Thyroid gland (tissue), 4 donors: ENCODE measurements around the gene GBE1. TPM values are rescaled to one million over a fixed set of nuclear protein-coding genes. Genes with fewer than 3 reads are reported as not detected.

Source experiments
- DNase-seq, 2 donors: peaks; one replicate each; pipeline ENCODE4 v3.0.0-alpha.2; 2019
- H3K27ac ChIP-seq, 3 donors: fragments of 200-600 bp; sonication (generic); 1 replicate in 2 of 3; 2 replicates in 1 of 3; pipeline ENCODE4 v1.5.1; 2016 to 2019; ENCODE audit warnings: mild to moderate bottlenecking in 1 of 3, moderate library complexity in 1 of 3
- H3K27me3 ChIP-seq: fragments of 200-600 bp; sonication (generic); one replicate; pipeline ENCODE4 v1.5.1; 2019
- H3K36me3 ChIP-seq, 2 donors: fragments of 200-600 bp; sonication (generic); one replicate each; pipeline ENCODE4 v1.5.1; 2016 to 2019
- H3K4me1 ChIP-seq, 2 donors: fragments of 200-600 bp; sonication (generic); one replicate each; pipeline ENCODE4 v1.5.1; 2017 to 2019
- H3K4me3 ChIP-seq, 3 donors: fragments of 200-600 bp; sonication (generic); replicated peaks in 1 of 3; 1 replicate in 2 of 3; 2 replicates in 1 of 3; pipeline ENCODE4 v1.5.1; 2016; ENCODE audit warnings: mild to moderate bottlenecking in 1 of 3
- H3K9me3 ChIP-seq: fragments of 200-600 bp; sonication (generic); one replicate; pipeline ENCODE4 v1.5.1; 2017
- CTCF ChIP-seq, 6 experiments: fragments of 200-600 bp in 3 of 6; fragments of 450-650 bp in 3 of 6; sonication (generic) in 3 of 6; IDR thresholded peaks; one replicate each; pipeline ENCODE4 v1.5.1; 2016 to 2019; ENCODE audit warnings: antibody characterized with exemption in 6 of 6, mild to moderate bottlenecking in 2 of 6, inconsistent platforms in 1 of 6, moderate library complexity in 1 of 6
- POLR2A ChIP-seq, 2 donors: fragments of 450-650 bp; IDR thresholded peaks; one replicate each; pipeline ENCODE4 v1.6.1; 2017; ENCODE audit warnings: antibody characterized with exemption in 2 of 2, mild to moderate bottlenecking in 2 of 2, moderate library complexity in 1 of 2
- WGBS, 2 donors: methylation state at CpG; one replicate each; pipeline ENCODE4 v1.1.5; 2017; 5-methylcytosine and 5-hydroxymethylcytosine counted together
- intact Hi-C: fragments of 100-400 bp; cut with DNase I; formaldehyde crosslinking; loops from one replicate; pipeline ENCODE4 v1.15.1; 2023
- total RNA-seq, 4 donors: library from RNA; depleted of rRNA; stranded (reverse); fragments of >200 nt; gene quantifications; one replicate each; pipeline ENCODE4 v1.2.3, GENCODE V29; 2016

The GBE1 gene
- total RNA-seq, 4 donors from 2014 or later, result 33.4 to 58.4 (median 40.8) TPM

- WGBS, 2 donors, result 65 to 82% methylated on average over 5 of the region's 5 CpGs
- H3K4me3 ChIP-seq, result no peak overlapping the region
- DNase-seq, result peak; percentile 18 to 24
- H3K27ac ChIP-seq, result peak overlapping the region; percentile 56 to 82 (median 82)
- H3K9me3 ChIP-seq, result no peaks in the 10 kb centered on the region
- H3K4me1 ChIP-seq, result peaks cover 19 to 37% of the 10 kb centered on the region in 2 donors
- H3K36me3 ChIP-seq, result no peaks in the 10 kb centered on the region
- TF ChIP-seq CTCF (IDR thresholded peaks at IDR 0.05), result no peak
- no peak for TF ChIP-seq POLR2A (IDR thresholded peaks at IDR 0.05)
- H3K27me3 ChIP-seq, result no peaks in the 10 kb centered on the region
- intact Hi-C loops, result no loop called here
Measured at GRCh38 chr3:81743096-81744025, 18.1 kb downstream of the GBE1 start.

GRCh38 chr3:81742581-81742980 is 18.9 kb downstream of the GBE1 start:
- WGBS, 2 donors, result 88% methylated on average over 6 of the region's 6 CpGs
- peaks cover 19 to 37% of the 10 kb centered on the region in 2 donors for H3K4me1 ChIP-seq

GRCh38 chr3:81741216-81741615 is 20.2 kb downstream of the GBE1 start:
- Histone ChIP-seq H3K27ac (no peak overlapping the region), H3K9me3 (no peaks in the 10 kb centered on the region)
- WGBS, 2 donors, result 37 to 38% methylated on average over 1 of the region's 1 CpG

More at GRCh38 chr3:81742581-81742980, 18.9 kb downstream of the GBE1 start:
- Histone ChIP-seq H3K36me3 (no peaks in the 10 kb centered on the region), H3K9me3 (no peaks in the 10 kb centered on the region), H3K27me3 (no peaks in the 10 kb centered on the region), H3K4me3 (no peak overlapping the region), H3K27ac (peak overlapping the region; percentile 56 to 82 (median 82))
- TF ChIP-seq POLR2A (IDR thresholded peaks at IDR 0.05) (no peak), CTCF (IDR thresholded peaks at IDR 0.05) (no peak)
- intact Hi-C loops, result no loop called here
- DNase-seq, result no peak

GRCh38 chr3:81740731-81741130 is 20.7 kb downstream of the GBE1 start:
- 89 to 93% methylated on average over 1 of the region's 1 CpG for WGBS, 2 donors
- Histone ChIP-seq H3K36me3 (no peaks in the 10 kb centered on the region), H3K9me3 (no peaks in the 10 kb centered on the region), H3K4me3 (no peak overlapping the region), H3K4me1 (peaks cover 19 to 37% of the 10 kb centered on the region in 2 donors), H3K27me3 (no peaks in the 10 kb centered on the region), H3K27ac (no peak overlapping the region)
- intact Hi-C loops, result no loop called here
- no peak for DNase-seq
- TF ChIP-seq CTCF (IDR thresholded peaks at IDR 0.05) (no peak), POLR2A (IDR thresholded peaks at IDR 0.05) (no peak)

More at GRCh38 chr3:81741216-81741615, 20.2 kb downstream of the GBE1 start:
- Histone ChIP-seq H3K27me3 (no peaks in the 10 kb centered on the region), H3K4me3 (no peak overlapping the region), H3K36me3 (no peaks in the 10 kb centered on the region), H3K4me1 (peaks cover 19 to 37% of the 10 kb centered on the region in 2 donors)
- intact Hi-C loops, result no loop called here
- TF ChIP-seq CTCF (IDR thresholded peaks at IDR 0.05), result no peak
- no peak for TF ChIP-seq POLR2A (IDR thresholded peaks at IDR 0.05)
- no peak for DNase-seq

GRCh38 chr3:81735334-81735733 is 26.1 kb downstream of the GBE1 start:
- TF ChIP-seq CTCF (IDR thresholded peaks at IDR 0.05) (no peak), POLR2A (IDR thresholded peaks at IDR 0.05) (no peak)
- DNase-seq, result no peak
- Histone ChIP-seq H3K27ac (no peak overlapping the region), H3K4me1 (peaks cover 0 to 6% of the 10 kb centered on the region in 2 donors), H3K4me3 (no peak overlapping the region), H3K27me3 (no peaks in the 10 kb centered on the region), H3K36me3 (peaks cover 0 to 2% of the 10 kb centered on the region in 2 donors), H3K9me3 (no peaks in the 10 kb centered on the region)
- 98 to 100% methylated on average over 5 of the region's 5 CpGs for WGBS, 2 donors
- intact Hi-C loops, result no loop called here
